ENCODE results near the gene CARM1.
"Not testable (repeated sequence)": the region's sequence is repeated elsewhere in the genome, so short reads cannot be mapped to it uniquely, and the experiment has no call there.

Gene CARM1

GRCh38 chr19:10870955-10871603 is at the start of gene CARM1:
Gene CARM1 (plus strand): TSS chr19:10871553. CDS start chr19:10871703, 150 bp downstream.
- DNase-seq = peak; percentile 98 to 100 (median 99)

- DNase-seq = no peak
These were observed 47.7 kb upstream of the CARM1 start for GRCh38 chr19:10823690-10824089.

- DNase-seq = no peak
These were observed 45.1 kb upstream of the CARM1 start for GRCh38 chr19:10826231-10826630.

- no peak for DNase-seq
These were observed 44.5 kb upstream of the CARM1 start for GRCh38 chr19:10826846-10827245.

GRCh38 chr19:10828981-10829821 is 42.2 kb upstream of the CARM1 start:
- no peak for DNase-seq

GRCh38 chr19:10829967-10830366 is 41.4 kb upstream of the CARM1 start:
- DNase-seq = no peak

GRCh38 chr19:10830370-10830769 is 41.0 kb upstream of the CARM1 start:
- no peak for DNase-seq

- no peak for DNase-seq
These were observed 40.2 kb upstream of the CARM1 start for GRCh38 chr19:10830931-10831779.

GRCh38 chr19:10831987-10832938 is 39.1 kb upstream of the CARM1 start:
- peak in 1 of 3 donors; percentile 13 for DNase-seq

GRCh38 chr19:10832939-10833296 is 38.4 kb upstream of the CARM1 start:
- DNase-seq = no peak

GRCh38 chr19:10835089-10835753 is 36.1 kb upstream of the CARM1 start:
- DNase-seq = no peak

- peak; percentile 99 to 100 (median 100) for DNase-seq
These were observed 35.4 kb upstream of the CARM1 start, which contains the start of gene TMED1 for GRCh38 chr19:10835754-10836478. Gene TMED1 (minus strand): TSS chr19:10836212. CDS start chr19:10836191, 21 bp downstream.

- peak; percentile 84 to 87 (median 85) for DNase-seq
These were observed 34.6 kb upstream of the CARM1 start for GRCh38 chr19:10836479-10837330.

GRCh38 chr19:10837649-10838048 is 33.7 kb upstream of the CARM1 start:
- not testable (repeated sequence) for DNase-seq

GRCh38 chr19:10838377-10838776 is 33.0 kb upstream of the CARM1 start:
- DNase-seq = no peak

GRCh38 chr19:10839114-10840050 is 32.0 kb upstream of the CARM1 start:
- DNase-seq = no peak

GRCh38 chr19:10842788-10843187 is 28.6 kb upstream of the CARM1 start:
- DNase-seq = no peak

GRCh38 chr19:10846500-10847202 is 24.7 kb upstream of the CARM1 start:
- no peak for DNase-seq
